Mucosa of descending colon (tissue), 3 donors: ENCODE data around the gene PCSK5. TPM values are rescaled to one million over a fixed set of nuclear protein-coding genes. Genes with fewer than 3 reads are reported as not detected.
A peak's percentile ranks its signal among the peaks of the same experiment; 100 is the strongest.

Experiments
- ATAC-seq: fragments of 200-7000 bp; cut with Tn5 transposase; one replicate; pipeline ENCODE4 v1.9.1; 2020; ENCODE audit warnings: mild to moderate bottlenecking, moderate library complexity
- DNase-seq, 3 donors: peaks; one replicate each; pipeline ENCODE4 v3.0.0-alpha.2; 2020
- H3K36me3 ChIP-seq: fragments of 200-600 bp; one replicate; pipeline ENCODE4 v1.8.0; 2021; ENCODE audit warnings: low read depth, mild to moderate bottlenecking
- H3K4me1 ChIP-seq: fragments of 200-600 bp; one replicate; pipeline ENCODE4 v1.8.0; 2021; ENCODE audit warnings: low read depth, mild to moderate bottlenecking
- H3K4me3 ChIP-seq: fragments of 200-600 bp; one replicate; pipeline ENCODE4 v1.8.0; 2021; ENCODE audit warnings: mild to moderate bottlenecking
- H3K9me3 ChIP-seq: fragments of 200-600 bp; one replicate; pipeline ENCODE4 v1.8.0; 2021; ENCODE audit warnings: mild to moderate bottlenecking
- CTCF ChIP-seq: fragments of 200-600 bp; IDR thresholded peaks from one replicate; pipeline ENCODE4 v1.8.0; 2022; ENCODE audit warnings: antibody characterized with exemption, mild to moderate bottlenecking
- intact Hi-C, 2 donors: fragments of 100-400 bp; cut with DNase I in 1 of 2; cut with micrococcal nuclease in 1 of 2; formaldehyde crosslinking; loops; one replicate each; pipeline versions ENCODE4 v1.11.0 to v1.11.1; 2022; cut with DNase I, micrococcal nuclease
- total RNA-seq, 3 donors: library from RNA; stranded (reverse); fragmentation: NEBNext Ultra II Directional in 2 of 3; extraction: Animal tissue kit (Norgen Biotek cat#: 25700) in 2 of 3; gene quantifications; one replicate each; pipeline versions ENCODE4 v1.2.1 to v1.2.4, GENCODE V29; 2021 to 2023
- donor health status: DM: no; HTN: no; CAD: no; lungs with moderate emphysema.
- donor health status: DM: no; HTN: no; CAD: no.
- donor health status: DM: no; HTN: yes; CAD: no.

Gene PCSK5
- total RNA-seq, 3 donors from 2014 or later: 44.3 to 82.0 (median 53.3) TPM

DNA sequence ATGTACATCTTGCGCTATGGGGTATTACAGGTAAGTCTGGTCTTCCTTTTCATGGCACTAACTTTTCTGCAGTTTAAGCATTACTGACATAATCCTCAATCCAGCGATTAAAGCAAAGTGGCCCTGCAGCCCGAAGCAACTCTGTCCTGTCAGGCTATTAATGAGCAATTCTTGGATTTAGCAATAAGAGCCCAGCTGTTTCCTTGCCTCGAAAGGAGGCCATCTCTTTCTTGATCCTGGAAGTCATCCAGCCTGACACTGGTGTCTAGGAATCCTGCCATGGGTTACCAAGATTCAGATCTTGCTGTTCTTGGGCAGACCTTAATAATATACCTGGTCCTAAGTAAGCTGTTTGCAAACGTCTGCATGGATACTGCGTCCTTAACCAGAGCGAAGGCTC, 401.8 kb downstream of the PCSK5 start:
- intact Hi-C loops: no loop called here
- DNase-seq (no peak), ATAC-seq (no peak)
- no peaks in the 10 kb centered on the region for H3K4me1 ChIP-seq
- H3K9me3 ChIP-seq: no peaks in the 10 kb centered on the region
- TF ChIP-seq CTCF: no peak
- H3K36me3 ChIP-seq: no peaks in the 10 kb centered on the region
- H3K4me3 ChIP-seq: no peak overlapping the region

DNA sequence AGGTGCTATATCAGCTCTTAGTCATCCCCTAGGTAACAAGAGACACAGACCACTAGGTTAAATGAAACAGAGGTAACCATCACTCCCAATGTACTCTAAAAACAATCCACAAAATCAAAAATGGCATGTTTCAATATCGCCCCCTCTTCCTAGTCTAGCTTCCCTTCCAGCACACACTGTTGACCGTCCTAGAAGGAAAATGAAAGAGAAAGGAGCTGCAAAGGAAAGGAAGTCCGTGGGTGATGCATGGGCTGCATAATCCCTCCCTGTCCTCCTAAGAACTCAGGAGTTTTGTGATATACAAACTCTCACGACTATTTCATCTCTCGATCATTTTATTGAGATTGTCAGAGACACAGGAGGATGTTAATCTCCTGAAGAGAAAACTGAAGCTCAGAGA, 402.2 kb downstream of the PCSK5 start:
- intact Hi-C loops: no loop called here
- ATAC-seq (no peak), DNase-seq (no peak)
- no peak for TF ChIP-seq CTCF
- H3K4me1 ChIP-seq: no peaks in the 10 kb centered on the region
- no peak overlapping the region for H3K4me3 ChIP-seq
- no peaks in the 10 kb centered on the region for H3K9me3 ChIP-seq
- H3K36me3 ChIP-seq: no peaks in the 10 kb centered on the region

- DNase-seq (no peak), ATAC-seq (no peak)
- TF ChIP-seq CTCF: no peak
- H3K36me3 ChIP-seq: no peaks in the 10 kb centered on the region
- H3K4me3 ChIP-seq: no peak overlapping the region
- H3K4me1 ChIP-seq: no peaks in the 10 kb centered on the region
- intact Hi-C loops: no loop called here
- H3K9me3 ChIP-seq: no peaks in the 10 kb centered on the region
These were observed 403.8 kb downstream of the PCSK5 start for GRCh38 chr9:76294301-76294700.

DNA sequence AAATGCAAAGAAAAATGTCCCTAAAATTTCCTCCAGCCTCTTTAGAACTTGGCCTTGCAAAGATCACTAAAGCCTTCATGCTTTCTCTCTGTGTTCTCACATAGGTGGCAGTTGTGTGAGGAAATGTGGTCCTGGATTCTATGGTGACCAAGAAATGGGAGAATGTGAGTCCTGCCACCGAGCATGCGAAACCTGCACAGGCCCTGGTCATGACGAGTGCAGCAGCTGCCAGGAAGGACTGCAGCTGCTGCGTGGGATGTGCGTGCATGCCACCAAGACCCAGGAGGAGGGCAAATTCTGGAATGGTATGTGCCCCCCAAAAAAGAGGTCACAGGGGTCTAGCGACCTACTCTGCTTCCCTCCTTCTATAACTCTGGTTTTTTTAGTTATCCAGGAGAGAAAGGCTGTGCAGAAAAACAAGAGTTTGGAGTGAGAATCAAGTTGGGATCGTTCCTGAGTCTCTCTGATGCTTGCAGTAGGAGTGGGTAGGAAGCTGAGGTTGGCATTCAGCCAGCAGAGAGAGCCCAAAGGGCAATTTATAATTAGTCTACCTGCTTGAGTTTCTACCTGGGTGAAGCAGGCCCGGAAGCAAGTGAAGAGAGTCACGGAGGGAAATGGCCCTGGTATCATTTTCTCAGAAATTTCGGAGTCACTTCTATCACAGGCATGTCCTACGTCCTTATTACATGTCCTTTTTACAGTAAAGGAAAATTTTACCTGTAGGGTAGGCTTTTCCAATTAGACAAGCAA, 406.3 kb downstream of the PCSK5 start:
- H3K4me3 ChIP-seq: no peak overlapping the region
- no peaks in the 10 kb centered on the region for H3K4me1 ChIP-seq
- no peak for DNase-seq
- no peak for ATAC-seq
- no peaks in the 10 kb centered on the region for H3K36me3 ChIP-seq
- no peaks in the 10 kb centered on the region for H3K9me3 ChIP-seq
- intact Hi-C loops: no loop called here
- TF ChIP-seq CTCF: no peak

DNA sequence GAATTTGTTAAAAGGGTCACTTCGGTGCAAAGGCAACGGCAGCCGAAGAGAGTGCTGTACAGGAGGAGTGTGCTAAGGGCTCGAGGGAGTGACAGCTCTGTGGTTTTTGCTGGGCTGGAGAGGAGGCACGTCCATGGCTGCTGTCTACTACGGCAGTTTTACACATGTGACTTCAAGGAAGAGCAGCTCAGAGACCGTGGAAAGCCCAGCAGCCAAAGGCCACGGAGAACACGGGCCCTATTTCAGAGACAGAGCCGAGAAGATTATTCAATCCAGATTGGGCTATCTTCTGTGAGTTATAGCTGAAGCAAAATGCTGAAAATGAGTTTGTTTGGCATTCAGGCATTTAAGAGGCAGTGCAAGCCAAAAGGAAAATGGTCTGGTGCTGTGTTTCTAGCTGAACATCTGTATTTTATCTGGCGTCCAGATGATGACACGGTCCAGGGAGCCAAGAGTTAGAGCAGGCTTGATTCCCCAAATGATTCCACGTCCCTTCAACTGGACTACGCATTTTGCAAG, 407.3 kb downstream of the PCSK5 start:
- DNase-seq (no peak), ATAC-seq (peak; percentile 39)
- intact Hi-C loops: no loop called here
- Histone ChIP-seq H3K4me1 (no peaks in the 10 kb centered on the region), H3K9me3 (no peaks in the 10 kb centered on the region), H3K36me3 (no peaks in the 10 kb centered on the region), H3K4me3 (no peak overlapping the region)
- TF ChIP-seq CTCF: no peak
